Measurements from ENCODE around the gene ECM2.

GRCh38 chr9:92492781-92493401 is 42.9 kb downstream of the ECM2 start:
- no peak for TF ChIP-seq EZH2 (IDR thresholded peaks at IDR 0.05; ENCODE audit: insufficient read depth, poor library complexity, severe bottlenecking)
- no peak for TF ChIP-seq EZH2phosphoT487 (IDR thresholded peaks at IDR 0.05; ENCODE audit: insufficient read depth, low read depth)

All from GM23248 (cell line).